PFSK-1 (cell line): Measurements from ENCODE around the gene DMC1.

Source experiments
- FOXP2 ChIP-seq: optimal IDR thresholded peaks from 2 replicates; pipeline ENCODE3; 2011; ENCODE audit warnings: borderline replicate concordance, control low read depth, inconsistent platforms; ENCODE audit not compliant: insufficient read depth; ENCODE audit errors: extremely low read length, extremely low read depth
- POLR2AphosphoS5 ChIP-seq: IDR thresholded peaks from 2 replicates; pipeline ENCODE4 v1.6.1; 2012; ENCODE audit warnings: low read depth, mild to moderate bottlenecking, control low read depth, low read length, moderate library complexity
- REST ChIP-seq, 2 experiments: IDR thresholded peaks; 2 replicates each; pipeline versions ENCODE4 v1.6.1 to v1.8.0; 2011 to 2012; ENCODE audit warnings: low read depth in 2 of 2, low read length in 2 of 2, control low read depth in 1 of 2, inconsistent platforms in 1 of 2, mild to moderate bottlenecking in 1 of 2, moderate library complexity in 1 of 2; ENCODE audit not compliant: insufficient read depth in 1 of 2
- SIN3A ChIP-seq: IDR thresholded peaks from 2 replicates; pipeline ENCODE4 v1.6.1; 2012; ENCODE audit warnings: mild to moderate bottlenecking, low read length, moderate library complexity, borderline replicate concordance; ENCODE audit not compliant: insufficient read depth
- TAF1 ChIP-seq: IDR thresholded peaks from 2 replicates; pipeline ENCODE4 v1.6.1; 2012; ENCODE audit warnings: low read length, control low read depth, borderline replicate concordance; ENCODE audit not compliant: insufficient read depth

DMC1 gene

GRCh38 chr22:38565441-38565840 lies 4.5 kb downstream of the DMC1 start:
- 0 out of 4 replicates have a peak, but pooled peaks of 1 of the 2 experiments have one; percentile 24 for TF ChIP-seq REST (IDR thresholded peaks at IDR 0.05; ENCODE audit: insufficient read depth in 1 of 2, low read depth in 2 of 2, low read length in 2 of 2)
- no peak for TF ChIP-seq TAF1

- TF ChIP-seq FOXP2 (no peak), SIN3A (no peak), POLR2AphosphoS5 (no peak), REST (IDR thresholded peaks at IDR 0.05; ENCODE audit: insufficient read depth in 1 of 2, low read depth in 2 of 2, low read length in 2 of 2) (no peak), TAF1 (no peak)
Measured at GRCh38 chr22:38564669-38565068, 5.3 kb downstream of the DMC1 start.

DNA sequence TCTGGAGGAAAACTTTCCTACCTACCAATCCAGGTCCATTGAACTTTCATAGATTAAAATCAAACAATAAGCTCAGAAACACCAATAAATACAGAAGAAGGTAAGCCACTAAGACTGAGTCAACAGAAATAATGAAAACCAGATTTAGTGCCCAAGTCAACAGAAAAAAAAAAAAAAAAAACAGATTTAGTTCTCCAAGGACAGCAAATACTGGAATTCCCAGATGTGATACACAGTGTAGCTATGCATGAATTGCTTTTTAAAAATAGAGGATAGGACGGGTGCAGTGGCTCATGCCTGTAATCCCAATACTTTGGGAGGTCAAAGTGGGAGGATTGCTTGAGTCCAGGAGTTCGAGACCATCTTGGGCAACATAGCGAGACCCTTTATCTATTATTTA lies 15.7 kb downstream of the DMC1 start:
- TF ChIP-seq FOXP2 = no peak

GRCh38 chr22:38549101-38549894 lies 20.7 kb downstream of the DMC1 start:
- no peak for TF ChIP-seq POLR2AphosphoS5
- no peak for TF ChIP-seq SIN3A
- TF ChIP-seq TAF1 = no peak
- TF ChIP-seq REST (IDR thresholded peaks at IDR 0.05; ENCODE audit: insufficient read depth in 1 of 2, low read depth in 2 of 2, low read length in 2 of 2) = no peak
- no peak for TF ChIP-seq FOXP2

DNA sequence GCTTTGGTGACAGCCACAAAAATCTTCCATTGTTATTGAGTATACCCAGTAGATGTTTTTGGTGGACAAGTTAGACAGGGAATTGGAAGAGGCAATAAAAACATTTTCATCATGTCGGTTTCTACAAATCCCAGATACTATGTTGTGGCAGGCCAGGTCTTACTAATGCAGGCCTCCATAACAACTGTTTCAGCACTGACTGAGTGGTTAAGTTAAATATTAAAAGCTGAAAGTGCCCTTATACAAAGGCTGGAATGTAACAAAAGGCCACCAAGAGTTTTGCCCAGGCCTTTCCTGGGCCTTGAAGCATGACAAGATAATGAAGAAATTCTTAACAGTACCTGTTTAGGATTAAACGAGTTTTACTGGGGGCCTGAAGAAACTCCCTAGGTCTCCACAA lies 29.3 kb downstream of the DMC1 start:
- TF ChIP-seq TAF1 = no peak

DNA sequence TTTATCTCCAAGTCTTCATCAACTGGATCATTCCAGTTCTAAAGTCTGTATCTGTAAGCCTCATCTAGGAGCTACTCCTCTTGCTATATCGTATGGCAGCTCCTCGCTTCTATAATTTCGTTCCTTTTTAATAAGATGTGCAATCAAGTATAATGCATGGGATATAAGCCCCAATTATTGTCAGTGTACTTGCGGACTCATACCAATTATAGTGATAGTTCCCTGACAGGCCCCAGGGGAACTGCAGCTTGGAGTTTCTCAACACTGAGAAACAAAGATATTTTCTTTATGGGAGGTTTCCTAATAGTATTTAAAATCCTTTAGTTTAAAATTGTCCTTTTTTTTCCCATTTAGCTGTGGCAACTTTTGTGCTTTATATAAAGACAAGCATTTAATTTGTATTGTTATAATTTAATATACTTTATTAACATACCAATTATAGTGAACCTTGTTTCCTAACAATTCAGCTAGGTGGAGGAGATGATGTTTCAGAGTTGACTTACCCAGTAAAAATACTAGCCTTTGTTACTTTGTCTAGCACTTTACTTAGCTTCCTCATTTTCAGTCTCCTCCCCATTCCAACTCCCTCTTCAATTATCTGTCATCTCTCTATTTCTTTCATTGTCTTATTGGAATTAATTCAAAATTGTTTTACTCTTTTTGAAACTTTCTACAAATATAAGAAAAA lies 38.6 kb downstream of the DMC1 start:
- TF ChIP-seq POLR2AphosphoS5 = no peak
- no peak for TF ChIP-seq REST (IDR thresholded peaks at IDR 0.05; ENCODE audit: insufficient read depth in 1 of 2, low read depth in 2 of 2, low read length in 2 of 2)
- TF ChIP-seq SIN3A = no peak
- TF ChIP-seq FOXP2 = no peak
- TF ChIP-seq TAF1 = no peak
